K562 (cell line): Measurements from ENCODE around the gene HSD11B1L. TPM values are rescaled to one million over a fixed set of nuclear protein-coding genes. Genes with fewer than 3 reads are reported as not detected.

Experiments used
- AFF4 ChIP-seq: sonication (generic); formaldehyde crosslinking; IDR thresholded peaks from 2 replicates; pipeline ENCODE4 v1.8.0; 2023; ENCODE audit warnings: mild to moderate bottlenecking, missing genetic modification reagents
- CBFB ChIP-seq: sonication (generic); formaldehyde crosslinking; IDR thresholded peaks from 2 replicates; pipeline ENCODE4 v1.4.0; 2020; ENCODE audit warnings: mild to moderate bottlenecking, missing genetic modification reagents
- CHCHD3 ChIP-seq: fragments of 250-450 bp; sonication (Bioruptor Pico); IDR thresholded peaks from 2 replicates; pipeline ENCODE4 v2.1.2; 2022; ENCODE audit warnings: mild to moderate bottlenecking
- HDAC2 ChIP-seq: fragments of 450-650 bp; IDR thresholded peaks from 2 replicates; pipeline ENCODE4 v1.6.1; 2016; ENCODE audit warnings: mild to moderate bottlenecking
- HEY1 ChIP-seq: fragments of 250-450 bp; sonication (Bioruptor Pico); IDR thresholded peaks from 2 replicates; pipeline ENCODE4 v1.5.0; 2020; ENCODE audit warnings: mild to moderate bottlenecking, moderate library complexity, borderline replicate concordance
- KAT7 ChIP-seq: sonication (generic); formaldehyde crosslinking; IDR thresholded peaks from 2 replicates; pipeline ENCODE4 v1.8.0; 2022; ENCODE audit warnings: missing genetic modification reagents, mild to moderate bottlenecking, borderline replicate concordance
- MBD2 ChIP-seq: sonication (generic); IDR thresholded peaks from 2 replicates; pipeline ENCODE4 v1.6.1; 2016; ENCODE audit warnings: low read depth, borderline replicate concordance
- NR0B1 ChIP-seq: fragments of 450-650 bp; IDR thresholded peaks from one replicate; pipeline ENCODE4 v1.6.1; 2018; ENCODE audit warnings: mild to moderate bottlenecking, moderate library complexity; ENCODE audit not compliant: partially characterized antibody
- PATZ1 ChIP-seq: fragments of 250-450 bp; sonication (Bioruptor Pico); IDR thresholded peaks from 2 replicates; pipeline ENCODE4 v1.5.0; 2020; ENCODE audit warnings: mild to moderate bottlenecking, borderline replicate concordance
- RBFOX2 ChIP-seq: fragments of 200-400 bp; formaldehyde crosslinking; IDR thresholded peaks from 2 replicates; pipeline ENCODE4 v1.6.1; 2017; ENCODE audit warnings: low read depth, mild to moderate bottlenecking, low read length, moderate library complexity
- RNF2 ChIP-seq: sonication (generic); IDR thresholded peaks from 2 replicates; pipeline ENCODE4 v1.6.1; 2016
- SMARCA4 ChIP-seq: fragments of 450-650 bp; IDR thresholded peaks from 2 replicates; pipeline ENCODE4 v1.6.1; 2016
- SMARCE1 ChIP-seq: fragments of 450-650 bp; IDR thresholded peaks from 2 replicates; pipeline ENCODE4 v1.7.1; 2016; ENCODE audit warnings: mild to moderate bottlenecking
- SMC3 ChIP-seq: conservative IDR thresholded peaks from 2 replicates; pipeline ENCODE4 v1.6.1; 2011; ENCODE audit warnings: low read depth, low read length, improper control_type of control experiment; ENCODE audit not compliant: insufficient read depth
- TCF15 ChIP-seq: fragments of 250-450 bp; sonication (Bioruptor Pico); IDR thresholded peaks from 2 replicates; pipeline ENCODE4 v1.8.0; 2022; ENCODE audit warnings: moderate library complexity, mild to moderate bottlenecking, inconsistent platforms
- ZFP1 ChIP-seq: fragments of 450-650 bp; formaldehyde crosslinking; IDR thresholded peaks from 2 replicates; pipeline ENCODE4 v1.4.0; 2020; ENCODE audit warnings: mild to moderate bottlenecking, mixed read lengths
- ZNF174 ChIP-seq: fragments of 250-450 bp; sonication (Bioruptor Pico); IDR thresholded peaks from 2 replicates; pipeline ENCODE4 v1.4.0; 2020; ENCODE audit warnings: mild to moderate bottlenecking
- ZNF354B ChIP-seq: fragments of 250-450 bp; sonication (Bioruptor Pico); IDR thresholded peaks from 2 replicates; pipeline ENCODE4 v1.4.0; 2020
- ZSCAN32 ChIP-seq: fragments of 450-650 bp; formaldehyde crosslinking; IDR thresholded peaks from 2 replicates; pipeline ENCODE4 v1.4.0; 2020; ENCODE audit warnings: mild to moderate bottlenecking, moderate library complexity
- polyA plus RNA-seq, 8 experiments: library from polyadenylated mRNA; depleted of rRNA in 4 of 8; stranded (reverse) in 5 of 8; unstranded in 3 of 8; fragments of >200 nt; fragmentation: Nextera tagmentation in 2 of 8; fragmentation: Illumina TruSeq in 1 of 8; extraction: Ambion mirVana in 2 of 8; extraction: Trizol in 1 of 8; gene quantifications; 2 replicates each; pipeline versions ENCODE4 v1.2.1 to v1.2.3, GENCODE V29; 2011 to 2014; ENCODE audit warnings: inconsistent platforms in 1 of 8, missing spikeins in 1 of 8
- total RNA-seq, 7 experiments: library from RNA; depleted of rRNA in 6 of 7; stranded (reverse); fragments of >200 nt in 6 of 7; fragmentation: Illumina TruSeq in 2 of 7; extraction: Trizol in 2 of 7; gene quantifications; 2 replicates each; pipeline versions ENCODE4 v1.2.1 to v1.2.3, GENCODE V29; 2011 to 2021; ENCODE audit warnings: low replicate concordance in 1 of 7
- TF ChIP-seq, protein P1 (sequence below): fragments of 250-450 bp; sonication (Bioruptor Pico); IDR thresholded peaks from 2 replicates; pipeline ENCODE4 v1.4.0; 2020; ENCODE audit warnings: mild to moderate bottlenecking, moderate library complexity

Gene HSD11B1L
- total and polyA plus RNA-seq, 9 of the 15 experiments (the other 6 are each of a cell fraction or from before 2014, with no cell fraction given), result 0.31 to 7.7 (median 2.3) TPM

GRCh38 chr19:5690125-5690954 lies 9.5 kb downstream of the HSD11B1L start, which contains the start of gene RPL36 (continued):
- TF ChIP-seq MBD2 (peak; percentile 88), ZNF174 (CRISPR knock-in tag) (no peak), SMC3 (peak; percentile 47), KAT7 (CRISPR knock-in tag) (peak; percentile 66), RBFOX2 (peak; percentile 96), ZFP1 (CRISPR knock-in tag) (no peak), NR0B1 (no peak), SMARCA4 (no peak), HEY1 (no peak), SMARCE1 (no peak), RNF2 (peak; percentile 52; the same call in 1 of the 2 replicates), ZNF354B (CRISPR knock-in tag) (no peak), ZSCAN32 (CRISPR knock-in tag) (0 out of 2 replicates have a peak, but pooled peaks have one; percentile 17), HDAC2 (peak; percentile 53; the same call in 1 of the 2 replicates), TCF15 (CRISPR knock-in tag) (no peak), CHCHD3 (CRISPR knock-in tag) (no peak), PATZ1 (no peak), CBFB (CRISPR knock-in tag) (peak; percentile 84; the same call in 1 of the 2 replicates), AFF4 (CRISPR knock-in tag) (peak; percentile 97)
- TF ChIP-seq, protein P1, sequence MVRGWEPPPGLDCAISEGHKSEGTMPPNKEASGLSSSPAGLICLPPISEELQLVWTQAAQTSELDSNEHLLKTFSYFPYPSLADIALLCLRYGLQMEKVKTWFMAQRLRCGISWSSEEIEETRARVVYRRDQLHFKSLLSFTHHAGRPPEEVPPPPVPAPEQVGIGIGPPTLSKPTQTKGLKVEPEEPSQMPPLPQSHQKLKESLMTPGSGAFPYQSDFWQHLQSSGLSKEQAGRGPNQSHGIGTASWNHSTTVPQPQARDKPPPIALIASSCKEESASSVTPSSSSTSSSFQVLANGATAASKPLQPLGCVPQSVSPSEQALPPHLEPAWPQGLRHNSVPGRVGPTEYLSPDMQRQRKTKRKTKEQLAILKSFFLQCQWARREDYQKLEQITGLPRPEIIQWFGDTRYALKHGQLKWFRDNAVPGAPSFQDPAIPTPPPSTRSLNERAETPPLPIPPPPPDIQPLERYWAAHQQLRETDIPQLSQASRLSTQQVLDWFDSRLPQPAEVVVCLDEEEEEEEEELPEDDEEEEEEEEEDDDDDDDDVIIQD, result no peak
